ENCODE measurements around the gene TRAPPC10.

The TRAPPC10 gene

DNA sequence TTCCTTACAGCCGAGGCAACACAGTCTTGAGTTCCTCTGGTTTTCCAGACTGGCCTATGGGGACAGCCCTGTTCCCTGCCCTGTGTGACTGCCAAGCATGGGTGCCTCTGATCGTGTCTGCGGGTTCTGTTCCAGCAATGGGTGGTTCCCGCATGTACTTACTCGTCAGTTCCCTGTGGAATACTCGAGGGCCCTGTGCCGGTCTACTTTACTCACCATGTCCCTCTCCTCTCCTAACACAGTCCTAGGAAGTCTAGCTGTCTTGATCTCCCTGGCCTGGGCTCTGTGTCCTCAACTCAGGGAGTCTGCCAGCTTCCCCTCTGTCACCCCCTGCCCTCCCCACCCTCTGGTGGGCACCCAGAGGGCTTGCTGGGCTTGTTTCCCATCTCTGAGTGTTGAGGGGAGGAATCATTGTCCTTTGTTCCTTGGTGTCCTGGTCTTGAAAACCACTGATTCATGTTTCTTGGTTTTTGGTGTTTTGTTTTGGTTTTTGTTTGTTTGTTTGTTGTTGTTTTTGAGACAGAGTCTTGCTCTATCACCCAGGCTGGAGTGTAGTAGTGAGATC lies 36.0 kb downstream of the TRAPPC10 start:
- DNase-seq = no peak

DNA sequence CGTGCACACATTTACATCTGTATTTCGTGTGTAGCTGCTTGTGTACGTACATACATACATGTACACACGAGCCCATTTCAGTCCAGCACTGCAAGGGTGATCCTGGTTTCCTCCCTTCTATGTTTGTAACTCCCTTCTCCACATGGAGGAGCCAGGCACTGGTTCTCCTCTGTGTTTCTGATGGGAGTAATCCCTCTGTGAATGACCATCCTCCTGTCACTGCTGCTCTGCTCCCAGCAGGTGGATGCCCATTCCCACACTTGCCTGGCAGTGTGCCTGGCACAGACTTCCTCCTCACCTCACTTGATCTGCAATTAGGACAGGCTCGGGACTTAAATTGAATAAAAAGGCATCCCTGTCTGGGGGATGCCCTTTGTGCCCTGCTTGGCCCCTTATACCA lies 37.1 kb downstream of the TRAPPC10 start:
- no peak for DNase-seq

GRCh38 chr21:44049606-44050005 lies 37.5 kb downstream of the TRAPPC10 start:
- DNase-seq = no peak

- DNase-seq = no peak
These were observed 38.2 kb downstream of the TRAPPC10 start for GRCh38 chr21:44050276-44050675.

DNA sequence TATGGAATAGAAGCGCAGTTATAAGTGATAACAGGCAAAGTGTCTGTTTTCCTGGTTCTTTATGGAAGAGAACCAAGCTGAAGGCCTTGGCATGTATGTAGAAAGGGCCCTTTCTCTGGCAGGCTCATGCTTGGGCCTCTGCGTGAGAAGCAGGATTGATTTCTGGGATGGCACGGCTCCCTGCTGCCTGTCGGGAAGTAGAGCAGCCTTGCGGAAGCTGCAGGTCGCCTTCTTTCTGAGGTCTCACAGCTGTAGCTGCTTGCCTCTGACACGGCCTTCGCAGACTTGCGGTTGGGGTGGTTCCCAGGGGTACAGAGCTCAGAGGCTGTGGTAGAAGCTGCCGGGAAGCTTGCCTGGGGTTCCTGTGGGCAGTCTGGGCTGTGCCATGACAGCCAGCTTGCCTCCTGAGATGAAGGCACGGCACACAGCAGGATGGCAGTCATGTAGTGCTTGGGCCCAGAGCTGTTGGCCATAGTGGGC lies 39.4 kb downstream of the TRAPPC10 start:
- DNase-seq = no peak

GRCh38 chr21:44052071-44052829 lies 40.1 kb downstream of the TRAPPC10 start:
- DNase-seq = no peak

DNA sequence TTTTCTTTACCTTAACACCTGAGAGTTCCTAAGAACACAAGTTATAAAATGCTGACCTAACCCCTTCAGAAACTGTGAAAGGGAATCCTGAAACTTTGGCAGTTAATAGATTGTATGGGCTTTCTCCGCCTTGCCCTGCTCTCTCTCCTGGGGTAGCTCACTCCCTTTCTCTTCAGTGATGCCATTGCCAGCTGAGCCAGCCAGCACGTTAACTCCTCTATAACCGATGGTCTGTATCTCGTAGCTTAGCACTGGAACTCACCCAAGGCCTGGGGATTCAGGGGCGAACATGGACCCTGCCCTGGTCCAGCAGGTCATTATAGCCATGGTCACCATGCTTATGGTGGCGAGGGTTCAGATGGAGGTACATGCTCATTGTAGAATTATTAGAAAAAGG lies 40.7 kb downstream of the TRAPPC10 start:
- DNase-seq = no peak

GRCh38 chr21:44053567-44053966 lies 41.5 kb downstream of the TRAPPC10 start:
- no peak for DNase-seq

GRCh38 chr21:44054710-44055109 lies 42.6 kb downstream of the TRAPPC10 start:
- DNase-seq = no peak

DNA sequence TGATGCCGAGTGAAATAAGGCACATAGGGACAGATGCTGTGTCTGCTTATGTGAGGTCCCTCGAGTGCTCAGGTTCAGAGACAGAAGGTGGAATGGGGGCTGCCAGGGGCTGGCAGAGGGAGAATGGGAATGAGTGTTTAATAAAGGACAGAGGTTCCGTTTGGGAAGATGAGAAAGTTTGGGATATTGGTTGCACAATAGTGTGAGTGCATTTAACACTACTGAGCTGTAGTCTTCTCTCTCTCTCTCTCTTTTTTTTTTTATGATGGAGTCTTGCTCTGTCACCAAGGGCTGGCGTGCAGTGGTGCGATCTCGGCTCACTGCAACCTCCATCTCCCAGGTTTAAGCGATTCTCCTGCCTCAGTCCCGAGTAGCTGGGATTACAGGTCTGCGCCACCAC lies 44.9 kb downstream of the TRAPPC10 start:
- no peak for DNase-seq

- DNase-seq = no peak
These were observed 46.0 kb downstream of the TRAPPC10 start for GRCh38 chr21:44057960-44058651.

DNA sequence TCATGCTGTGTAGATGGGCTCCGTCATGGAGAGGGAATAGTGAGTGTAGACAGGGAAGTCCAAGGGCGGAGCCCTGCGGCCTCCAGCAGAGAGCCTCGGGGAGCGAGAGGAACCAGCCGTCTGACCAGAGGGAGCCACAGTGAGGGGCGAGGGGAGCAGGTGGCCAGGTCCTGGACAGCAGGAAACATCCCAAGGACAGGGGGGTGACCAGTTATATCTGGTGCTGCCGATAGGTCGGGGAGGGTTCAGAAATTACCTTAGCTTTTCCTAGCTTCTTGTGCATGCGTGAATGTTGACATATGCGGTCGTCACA lies 46.5 kb downstream of the TRAPPC10 start:
- DNase-seq = no peak

GRCh38 chr21:44058981-44059380 lies 46.9 kb downstream of the TRAPPC10 start:
- DNase-seq = no peak

GRCh38 chr21:44059710-44060109 lies 47.6 kb downstream of the TRAPPC10 start:
- no peak for DNase-seq

DNA sequence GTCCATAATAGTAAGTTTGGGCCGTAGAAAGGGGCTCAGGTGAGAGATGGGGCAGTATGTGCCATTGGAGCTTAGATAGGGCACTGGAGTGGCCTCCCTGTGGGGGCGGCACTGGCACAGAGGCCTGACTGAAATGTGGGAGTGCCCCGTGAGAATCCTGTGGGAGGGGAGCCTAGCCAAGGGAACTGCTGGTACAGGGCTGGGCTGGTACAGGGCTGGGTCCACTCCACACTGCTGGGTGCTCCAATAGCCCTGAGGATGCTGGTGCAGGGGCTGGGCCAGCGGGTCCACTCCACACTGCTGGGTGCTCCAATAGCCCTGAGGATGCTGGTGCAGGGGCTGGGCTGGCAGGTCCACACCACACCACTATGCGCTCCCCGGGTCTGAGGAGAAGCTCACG lies 50.3 kb downstream of the TRAPPC10 start:
- DNase-seq = no peak

GRCh38 chr21:44063151-44063912 lies 51.2 kb downstream of the TRAPPC10 start:
- no peak for DNase-seq

DNA sequence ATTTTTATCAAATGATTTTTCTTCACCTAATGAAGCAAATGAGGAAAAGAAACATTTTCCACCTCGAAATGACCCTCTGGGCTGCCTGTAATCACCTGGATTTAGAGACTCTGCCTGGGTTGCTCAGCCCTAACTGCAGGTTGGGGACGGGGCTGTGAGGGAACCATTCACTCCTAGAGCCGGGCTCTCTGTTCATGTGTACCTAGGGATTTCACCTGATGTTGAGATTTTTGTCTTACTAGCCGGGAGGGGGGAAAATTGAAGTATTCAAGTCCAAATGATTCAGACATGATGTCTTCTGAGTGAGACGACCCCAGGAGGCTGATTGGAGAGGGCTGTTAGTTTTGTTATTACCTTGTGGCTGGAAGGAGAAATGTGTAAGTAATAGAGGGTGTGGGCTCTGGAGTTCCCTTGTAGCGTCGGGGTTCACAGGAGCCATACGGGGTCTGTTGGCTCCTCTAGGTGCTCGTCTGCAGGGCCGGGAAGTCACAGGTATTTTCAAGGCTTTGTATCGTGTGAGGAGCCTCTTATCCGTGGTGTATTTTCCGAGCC lies 52.8 kb downstream of the TRAPPC10 start:
- no peak for DNase-seq

GRCh38 chr21:44065428-44065827 lies 53.3 kb downstream of the TRAPPC10 start:
- no peak for DNase-seq

DNA sequence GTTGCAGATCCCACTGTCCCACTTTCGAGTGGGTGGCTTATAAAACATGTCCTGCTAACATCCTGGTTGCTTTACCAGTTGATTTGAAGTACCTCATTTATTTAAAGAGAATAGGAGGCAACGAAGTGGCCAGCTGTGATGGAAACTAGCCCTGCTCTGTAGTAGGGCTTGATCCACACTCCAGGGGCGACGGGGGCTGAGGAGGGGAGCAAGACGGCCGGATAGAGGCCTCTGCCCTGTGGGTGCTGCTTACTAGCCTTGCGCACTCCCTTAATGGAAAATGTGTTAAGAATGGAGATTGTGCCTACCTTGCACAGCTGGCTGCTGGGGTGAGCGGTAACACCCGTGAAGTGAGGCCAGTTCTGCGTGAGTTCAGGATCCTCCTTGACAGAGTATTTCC lies 54.0 kb downstream of the TRAPPC10 start:
- DNase-seq = no peak

- no peak for DNase-seq
These were observed 55.1 kb downstream of the TRAPPC10 start for GRCh38 chr21:44067011-44067839.

DNA sequence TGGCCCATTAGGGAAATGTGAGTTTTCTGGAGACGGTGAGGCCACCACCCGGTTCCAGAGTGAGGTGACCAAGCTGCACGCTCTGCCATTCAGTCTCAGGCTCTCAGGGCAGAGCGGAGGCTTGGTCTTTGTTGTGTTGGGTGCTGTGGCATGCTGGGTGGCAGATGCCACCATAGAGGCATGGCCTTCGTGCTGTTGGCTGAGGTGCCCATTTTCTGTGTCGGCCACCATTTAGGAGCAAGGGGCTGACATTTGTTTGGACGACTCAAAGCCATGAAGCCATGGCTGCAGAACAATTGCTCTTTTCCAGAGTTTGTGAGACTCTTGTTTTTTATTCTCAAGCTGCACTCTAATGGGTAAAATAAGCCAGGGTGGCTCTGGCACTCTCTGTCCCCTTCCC lies 58.3 kb downstream of the TRAPPC10 start:
- DNase-seq = no peak

DNA sequence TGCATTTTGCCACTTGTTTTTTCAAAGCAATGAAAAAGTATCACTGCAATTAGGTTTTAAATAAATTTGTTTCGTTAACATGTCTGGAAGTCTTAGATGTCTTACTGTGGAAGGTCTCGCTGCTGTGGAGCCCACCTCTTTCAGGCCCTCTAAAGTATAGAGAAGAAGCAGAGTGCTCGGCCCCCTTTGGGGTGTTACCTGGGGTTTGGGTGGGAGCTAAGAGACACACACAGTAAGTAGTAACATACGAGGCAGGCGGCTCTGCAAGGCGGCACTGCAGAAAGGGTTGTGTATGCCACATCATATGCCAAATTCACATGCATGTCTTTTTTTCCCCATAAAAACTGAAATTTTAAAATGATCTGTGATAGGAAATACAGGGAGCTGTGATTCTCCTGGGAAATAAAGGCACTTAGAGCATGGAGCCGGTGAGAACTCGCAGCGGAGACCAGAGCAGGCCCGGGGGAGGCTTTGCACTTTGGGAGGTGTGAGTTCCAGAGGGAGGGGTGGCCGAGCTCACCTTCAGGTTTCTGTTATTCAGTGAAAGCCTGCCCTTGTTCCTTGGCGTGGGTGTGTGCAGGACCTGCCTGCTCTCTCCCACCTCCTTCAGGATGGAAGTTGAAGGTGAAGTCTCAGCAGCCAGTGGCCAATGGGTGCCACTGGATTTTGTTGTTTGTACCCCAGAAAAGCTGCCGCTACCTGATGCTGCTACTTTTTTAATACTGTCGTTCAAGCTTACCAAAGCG lies 59.4 kb downstream of the TRAPPC10 start:
- DNase-seq = no peak

All from 8988T (cell line).